ENCODE data around the gene SPATA21. TPM values are rescaled to one million over a fixed set of nuclear protein-coding genes. Genes with fewer than 3 reads are reported as not detected.

SPATA21 gene
- total RNA-seq, 1 donor from 2014 or later: not detected

DNA sequence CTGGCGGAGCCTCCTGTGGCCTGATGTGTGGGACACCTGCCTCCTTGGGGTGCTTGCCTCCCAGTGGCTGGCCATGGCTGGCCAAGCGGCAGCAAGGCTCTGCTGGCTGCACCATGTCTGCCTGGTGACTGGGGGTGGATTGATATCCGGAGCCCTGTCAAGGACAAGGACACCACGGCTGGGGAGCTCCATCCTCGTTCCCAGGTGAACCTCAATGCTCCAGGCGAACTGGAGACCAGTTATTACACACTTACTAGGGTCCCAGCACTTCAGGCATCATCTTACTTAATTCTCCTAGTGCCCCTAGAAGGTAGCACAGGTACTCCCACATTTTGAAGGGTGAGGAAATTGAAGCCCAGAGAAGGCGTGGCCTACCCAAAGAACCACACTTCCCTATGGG, 15.2 kb downstream of the SPATA21 start:
- Histone ChIP-seq H3K4me3 (no peak overlapping the region), H3K27ac (replicated peaks) (no peak overlapping the region), H3K4me1 (no peaks in the 10 kb centered on the region), H3K9me3 (replicated peaks) (no peaks in the 10 kb centered on the region), H3K36me3 (no peaks in the 10 kb centered on the region), H3K27me3 (ENCODE audit: low read depth) (peaks cover 13% of the 10 kb centered on the region)
- intact Hi-C loops (cut with micrococcal nuclease): loop anchor here (10.0 kb wide), 1 partner anchor 47 kb away; no protein-coding TSS in a partner anchor
- DNase-seq: no peak
- TF ChIP-seq, protein P1, sequence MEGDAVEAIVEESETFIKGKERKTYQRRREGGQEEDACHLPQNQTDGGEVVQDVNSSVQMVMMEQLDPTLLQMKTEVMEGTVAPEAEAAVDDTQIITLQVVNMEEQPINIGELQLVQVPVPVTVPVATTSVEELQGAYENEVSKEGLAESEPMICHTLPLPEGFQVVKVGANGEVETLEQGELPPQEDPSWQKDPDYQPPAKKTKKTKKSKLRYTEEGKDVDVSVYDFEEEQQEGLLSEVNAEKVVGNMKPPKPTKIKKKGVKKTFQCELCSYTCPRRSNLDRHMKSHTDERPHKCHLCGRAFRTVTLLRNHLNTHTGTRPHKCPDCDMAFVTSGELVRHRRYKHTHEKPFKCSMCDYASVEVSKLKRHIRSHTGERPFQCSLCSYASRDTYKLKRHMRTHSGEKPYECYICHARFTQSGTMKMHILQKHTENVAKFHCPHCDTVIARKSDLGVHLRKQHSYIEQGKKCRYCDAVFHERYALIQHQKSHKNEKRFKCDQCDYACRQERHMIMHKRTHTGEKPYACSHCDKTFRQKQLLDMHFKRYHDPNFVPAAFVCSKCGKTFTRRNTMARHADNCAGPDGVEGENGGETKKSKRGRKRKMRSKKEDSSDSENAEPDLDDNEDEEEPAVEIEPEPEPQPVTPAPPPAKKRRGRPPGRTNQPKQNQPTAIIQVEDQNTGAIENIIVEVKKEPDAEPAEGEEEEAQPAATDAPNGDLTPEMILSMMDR (IDR thresholded peaks at IDR 0.05; ENCODE audit: borderline replicate concordance): no peak

DNA sequence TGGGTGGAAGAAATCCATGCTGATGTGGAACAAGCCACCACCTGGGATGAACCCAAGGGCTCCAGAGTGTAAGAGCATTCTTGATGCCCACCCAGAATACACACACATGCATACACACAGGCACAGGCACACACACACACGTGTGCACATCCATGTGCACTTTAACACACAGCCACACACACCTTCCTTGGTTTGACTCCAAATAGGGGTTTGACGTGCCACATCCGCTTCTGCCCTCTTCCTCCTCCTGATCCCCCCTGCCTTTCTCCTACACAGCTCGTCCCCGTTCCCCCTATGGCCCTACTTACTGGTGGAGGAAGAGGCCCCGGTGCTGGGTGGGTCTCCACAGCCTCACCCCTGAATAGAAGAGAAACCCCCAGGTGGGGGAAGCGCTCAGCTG, 16.0 kb downstream of the SPATA21 start:
- no peak overlapping the region for H3K4me3 ChIP-seq
- no peaks in the 10 kb centered on the region for H3K9me3 ChIP-seq (replicated peaks)
- TF ChIP-seq, protein P1 (IDR thresholded peaks at IDR 0.05; ENCODE audit: borderline replicate concordance): no peak
- DNase-seq: no peak
- H3K27ac ChIP-seq (replicated peaks): no peak overlapping the region
- no peaks in the 10 kb centered on the region for H3K36me3 ChIP-seq
- intact Hi-C loops (cut with micrococcal nuclease): loop anchor here (10.0 kb wide), 1 partner anchor 46 kb away; no protein-coding TSS in a partner anchor
- no peaks in the 10 kb centered on the region for H3K4me1 ChIP-seq
- H3K27me3 ChIP-seq (ENCODE audit: low read depth): peaks cover 13% of the 10 kb centered on the region

DNA sequence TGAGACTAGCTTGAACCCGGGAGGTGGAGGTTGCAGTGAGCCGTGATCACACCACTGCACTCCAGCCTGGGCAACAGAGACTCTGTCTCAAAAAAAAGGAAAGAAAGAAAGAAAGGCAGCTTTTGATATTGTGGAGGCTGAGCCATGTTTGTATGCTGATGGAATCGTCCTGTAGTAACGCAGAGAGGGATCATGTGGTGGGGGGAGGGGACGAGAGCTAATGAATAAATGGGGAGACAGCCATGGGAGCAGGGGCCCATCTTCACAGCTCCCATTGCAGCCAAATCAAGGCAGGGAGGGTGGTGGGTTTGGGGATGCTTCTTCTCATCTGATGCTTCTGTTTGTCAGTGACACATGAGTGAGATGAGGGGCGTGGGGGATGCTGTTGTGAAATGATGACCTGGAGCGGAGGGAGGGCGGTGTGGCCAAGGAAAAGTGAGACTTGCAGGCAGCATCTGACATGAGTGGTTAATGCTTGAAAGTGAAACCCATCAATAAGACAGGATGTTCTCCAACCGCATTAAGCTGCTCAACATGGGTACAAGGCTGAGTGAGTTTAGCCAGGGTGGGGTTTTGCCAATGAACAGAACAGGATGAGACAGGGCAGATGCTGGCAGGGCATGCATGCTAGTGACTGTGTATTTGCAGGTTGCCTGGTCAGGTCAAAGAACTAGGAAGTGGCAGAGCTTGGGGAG, 16.7 kb downstream of the SPATA21 start:
- H3K4me1 ChIP-seq: no peaks in the 10 kb centered on the region
- H3K27ac ChIP-seq (replicated peaks): no peak overlapping the region
- H3K9me3 ChIP-seq (replicated peaks): no peaks in the 10 kb centered on the region
- TF ChIP-seq, protein P1 (IDR thresholded peaks at IDR 0.05; ENCODE audit: borderline replicate concordance): no peak
- H3K4me3 ChIP-seq: no peak overlapping the region
- DNase-seq: no peak
- H3K27me3 ChIP-seq (ENCODE audit: low read depth): peaks cover 13% of the 10 kb centered on the region
- no peaks in the 10 kb centered on the region for H3K36me3 ChIP-seq
- intact Hi-C loops (cut with micrococcal nuclease): loop anchor here (10.0 kb wide), 1 partner anchor 46 kb away; no protein-coding TSS in a partner anchor

DNA sequence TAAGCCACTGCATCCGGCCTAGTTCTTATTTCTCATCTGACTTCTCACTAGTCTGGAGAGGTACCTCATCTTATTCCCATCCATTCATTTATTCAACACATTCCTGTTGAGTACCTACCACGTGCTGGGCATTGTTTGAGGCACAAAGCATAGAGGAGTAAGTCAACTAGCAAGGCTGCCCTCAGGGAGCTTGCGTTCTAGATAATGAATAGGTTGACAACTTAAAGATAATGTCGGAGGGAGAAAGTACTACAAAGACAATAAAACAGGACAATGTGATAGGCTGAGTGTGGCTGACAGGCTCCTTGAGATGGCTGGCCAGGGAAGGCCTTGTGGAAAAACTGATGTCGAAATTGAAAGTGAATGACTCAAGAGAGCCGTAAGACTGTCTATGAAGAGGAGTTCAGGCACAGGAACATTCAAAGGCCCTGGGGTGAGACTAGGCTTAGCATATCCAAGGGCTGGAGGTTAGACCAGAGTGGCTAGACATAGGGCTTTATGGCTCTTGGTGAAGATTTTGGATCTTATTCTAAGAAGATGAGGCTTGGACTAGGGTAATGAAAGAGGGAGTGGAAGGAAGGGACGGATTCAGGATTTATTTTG, 18.3 kb downstream of the SPATA21 start:
- Histone ChIP-seq H3K4me1 (no peaks in the 10 kb centered on the region), H3K36me3 (no peaks in the 10 kb centered on the region), H3K4me3 (no peak overlapping the region), H3K9me3 (replicated peaks) (no peaks in the 10 kb centered on the region), H3K27ac (replicated peaks) (no peak overlapping the region), H3K27me3 (ENCODE audit: low read depth) (peaks cover 13% of the 10 kb centered on the region)
- DNase-seq: no peak
- intact Hi-C loops (cut with micrococcal nuclease): no loop called here
- TF ChIP-seq, protein P1 (IDR thresholded peaks at IDR 0.05; ENCODE audit: borderline replicate concordance): no peak

DNA sequence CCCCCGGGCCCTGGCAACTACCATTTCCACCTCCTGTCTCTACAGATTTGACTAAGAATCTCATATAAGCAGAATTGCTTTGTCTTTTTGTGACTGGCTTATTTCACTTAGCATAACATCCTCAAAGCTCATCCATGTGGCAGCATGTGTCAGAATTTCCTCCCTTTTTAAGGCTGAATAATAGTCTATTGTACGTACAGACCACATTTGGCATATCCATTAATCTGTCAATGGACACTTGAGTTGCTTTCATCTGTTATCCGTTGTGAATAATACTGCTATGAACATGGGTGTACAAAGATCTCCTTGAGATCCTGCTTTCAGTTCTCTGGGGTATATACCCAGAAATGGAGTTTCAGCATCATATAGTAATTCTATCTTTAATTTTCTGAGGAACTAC, 24.0 kb downstream of the SPATA21 start:
- intact Hi-C loops (cut with micrococcal nuclease): no loop called here
- no peak overlapping the region for H3K4me3 ChIP-seq
- DNase-seq: no peak
- TF ChIP-seq, protein P1 (IDR thresholded peaks at IDR 0.05; ENCODE audit: borderline replicate concordance): no peak
- H3K27me3 ChIP-seq (ENCODE audit: low read depth): no peaks in the 10 kb centered on the region
- no peaks in the 10 kb centered on the region for H3K36me3 ChIP-seq
- H3K27ac ChIP-seq (replicated peaks): no peak overlapping the region
- H3K4me1 ChIP-seq: no peaks in the 10 kb centered on the region
- no peaks in the 10 kb centered on the region for H3K9me3 ChIP-seq (replicated peaks)

Data from left ventricle myocardium inferior (tissue), 1 donor.